Suppressor macrophage treated with lipopolysaccharide for 1 hour (primary cell): ENCODE measurements around the gene AJAP1.
A peak's percentile ranks its signal among the peaks of the same experiment; 100 is the strongest.

Experiments used
- DNase-seq, 3 donors: peaks; one replicate each; pipeline ENCODE4 v3.0.0-alpha.2; 2020 to 2022

Gene AJAP1

GRCh38 chr1:4631321-4631720, 23.1 kb upstream of the AJAP1 start:
- no peak for DNase-seq

- no peak for DNase-seq
These were observed 21.1 kb upstream of the AJAP1 start for GRCh38 chr1:4633346-4633745.

DNA sequence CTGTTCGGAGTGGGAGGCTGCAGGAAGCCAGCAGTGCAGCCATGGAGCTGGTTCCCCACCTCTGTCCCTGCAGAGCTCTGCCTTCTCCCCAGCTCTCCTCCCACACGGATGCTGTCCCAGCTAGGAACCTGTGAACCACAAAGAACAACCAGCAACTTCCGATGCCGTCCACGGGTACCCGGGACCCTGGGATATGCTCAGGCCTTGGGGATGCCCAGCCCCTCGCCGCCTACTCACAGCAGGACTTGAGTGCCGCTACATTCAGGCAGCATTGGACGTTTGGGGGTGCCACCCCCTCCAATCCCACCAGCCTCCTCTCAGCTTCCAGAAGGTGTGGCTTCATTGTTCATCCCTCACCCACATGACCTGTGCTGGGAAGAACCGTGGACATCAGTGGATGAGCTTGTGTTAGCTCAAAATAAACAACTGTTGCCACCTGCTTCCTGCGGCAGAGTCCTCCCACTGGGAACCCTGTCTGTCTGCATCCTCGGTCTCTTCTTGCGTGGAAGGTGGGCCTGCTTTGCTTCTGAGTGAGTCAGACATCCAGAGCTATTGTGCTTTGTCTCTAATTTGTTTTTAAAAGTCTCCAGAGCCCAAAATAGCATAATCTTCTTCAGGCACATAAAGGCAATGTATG, 20.1 kb upstream of the AJAP1 start:
- DNase-seq: no peak

DNA sequence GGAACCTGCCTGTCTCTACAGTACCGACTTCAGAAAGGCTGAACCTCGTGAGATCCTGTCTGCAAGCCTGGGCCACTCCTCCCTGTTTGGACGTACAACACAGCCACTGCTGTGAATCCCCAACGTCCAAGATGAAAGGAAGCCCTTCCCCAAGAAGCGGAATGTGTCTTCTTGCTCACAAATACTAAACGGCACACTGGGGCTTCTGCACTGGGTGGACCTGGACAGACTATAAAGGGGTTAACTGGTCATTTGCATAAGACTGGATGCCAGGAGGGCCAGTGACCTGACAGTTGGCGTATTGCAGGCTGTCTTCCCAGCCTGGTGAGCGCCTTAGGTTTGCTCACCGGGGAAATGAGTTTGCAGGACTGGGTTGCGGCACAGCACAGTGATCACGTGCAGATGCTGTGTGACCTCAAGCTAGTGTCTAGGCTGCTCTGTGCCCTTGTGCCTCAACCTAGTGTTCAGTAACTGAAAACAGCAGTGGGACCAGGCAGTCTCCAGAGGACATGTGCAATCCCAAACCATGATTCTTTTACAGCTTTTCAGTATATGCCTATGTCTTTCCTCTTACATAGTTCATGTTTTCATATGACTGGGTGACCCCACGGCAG, 19.5 kb upstream of the AJAP1 start:
- DNase-seq: no peak

GRCh38 chr1:4636186-4636585, 18.2 kb upstream of the AJAP1 start:
- DNase-seq: no peak

GRCh38 chr1:4636644-4637380, 17.6 kb upstream of the AJAP1 start:
- no peak for DNase-seq

DNA sequence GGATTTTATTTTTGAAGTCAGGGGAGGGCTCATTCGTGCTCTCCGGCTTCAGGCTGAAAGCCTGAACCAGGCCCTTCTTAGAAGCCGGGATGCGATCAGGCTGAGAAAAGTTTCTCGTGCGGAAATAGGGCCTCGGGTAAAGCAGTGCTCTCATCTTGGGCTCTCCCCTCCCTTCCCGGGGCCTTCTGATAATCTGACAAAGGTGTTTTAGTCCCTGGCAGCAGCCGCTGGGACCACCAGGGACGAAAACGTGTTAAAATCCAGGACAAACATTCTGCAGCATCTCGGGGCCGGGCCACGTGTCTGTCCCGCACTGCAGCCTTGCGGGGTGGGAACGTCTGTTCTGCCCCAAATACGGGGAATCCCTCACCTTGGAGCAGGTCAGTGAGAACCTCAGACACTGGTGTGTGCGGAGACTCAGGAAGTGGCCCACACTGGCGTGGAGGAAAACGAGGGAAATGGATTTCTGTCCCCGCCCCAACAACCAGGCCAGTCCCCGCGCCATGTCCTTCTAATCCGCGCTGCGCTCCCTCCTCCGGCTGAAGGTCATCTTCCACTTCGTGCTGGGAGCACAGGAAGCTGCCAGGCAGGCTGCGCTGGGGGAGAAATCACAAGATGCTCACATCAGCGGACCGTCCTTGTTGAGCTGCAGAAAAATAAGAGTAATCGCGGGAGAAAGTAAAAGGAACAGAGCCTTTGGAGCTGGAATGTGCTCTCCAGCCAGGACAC, 16.6 kb upstream of the AJAP1 start:
- DNase-seq: no peak

DNA sequence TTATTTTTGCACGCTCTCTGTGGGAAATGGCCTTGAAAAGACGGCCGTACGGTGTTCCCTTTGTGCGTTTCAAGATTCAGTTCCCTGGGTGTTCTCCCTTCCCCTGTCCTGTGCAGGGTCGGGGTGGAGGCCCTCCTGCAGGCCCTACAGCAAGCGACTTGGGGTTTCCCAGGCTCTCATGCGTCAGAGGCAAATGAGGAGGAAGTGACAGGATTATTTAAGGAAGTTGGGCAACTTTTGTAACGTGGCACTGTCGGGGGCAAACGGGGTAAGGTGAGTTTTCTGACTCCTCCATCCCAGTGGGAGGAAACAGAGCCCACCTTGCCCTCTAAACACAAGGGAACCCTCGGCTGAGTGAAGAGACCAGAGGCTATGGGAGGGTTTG, 16.1 kb upstream of the AJAP1 start:
- DNase-seq: peak; percentile 81 to 84 (median 83)

DNA sequence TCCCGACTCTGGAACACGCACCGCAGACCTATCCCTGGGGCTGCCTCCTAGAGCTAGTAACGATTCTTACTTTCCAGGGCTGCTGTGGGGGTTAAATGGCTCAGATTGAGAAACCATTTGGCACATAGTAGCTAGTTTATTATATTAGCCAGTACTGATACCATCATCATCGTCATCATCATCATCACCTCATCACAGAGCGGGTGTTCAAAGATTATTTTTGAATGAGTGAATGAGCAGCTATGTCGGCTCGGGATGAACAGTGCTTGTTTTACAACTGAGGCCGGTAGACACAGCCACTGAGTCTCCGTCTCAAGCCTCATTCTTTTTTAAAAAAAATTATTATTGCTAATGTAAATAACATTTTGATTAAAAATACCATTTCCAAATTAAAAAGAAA, 13.5 kb upstream of the AJAP1 start:
- no peak for DNase-seq

DNA sequence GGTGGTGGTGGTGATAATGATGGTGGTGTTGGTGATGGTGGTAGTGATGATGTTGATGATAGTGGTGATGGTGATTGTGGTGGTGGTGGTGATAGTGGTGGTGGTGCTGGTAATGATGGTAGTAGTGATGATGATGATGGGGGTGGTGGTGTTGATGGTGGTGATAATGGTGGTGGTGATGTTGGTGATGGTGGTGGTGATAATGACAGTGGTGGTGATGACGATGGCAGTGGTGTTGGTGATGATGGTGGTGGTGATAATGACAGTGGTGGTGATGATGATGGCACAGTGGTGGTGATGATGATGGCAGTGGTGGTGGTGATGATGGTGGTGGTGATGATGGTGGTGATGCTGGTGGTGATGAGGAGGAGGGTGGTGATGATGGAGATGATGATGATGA, 7.0 kb upstream of the AJAP1 start:
- no peak for DNase-seq

DNA sequence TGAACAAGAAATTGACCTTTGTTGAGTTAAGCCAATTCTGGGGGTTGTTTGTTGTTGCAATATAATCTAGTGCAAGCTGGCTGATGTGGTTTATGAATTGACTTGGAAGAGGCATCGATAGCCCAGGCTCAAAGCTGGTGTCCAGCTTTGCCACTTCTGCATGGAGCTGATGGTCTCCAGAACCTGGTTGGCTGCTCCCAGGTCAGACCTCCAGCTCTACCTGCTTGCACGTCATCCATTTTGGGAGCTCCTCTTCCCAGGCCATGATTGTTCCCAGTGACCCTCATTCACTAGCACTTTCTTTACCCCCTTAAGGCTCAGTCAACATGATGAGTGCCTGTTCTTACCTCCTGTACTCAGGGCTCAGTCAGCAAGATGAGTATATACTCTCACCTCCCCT, 5.8 kb upstream of the AJAP1 start:
- DNase-seq: no peak

GRCh38 chr1:4650481-4650880, 3.9 kb upstream of the AJAP1 start:
- DNase-seq: no peak

- DNase-seq: no peak
These were observed 3.4 kb upstream of the AJAP1 start for GRCh38 chr1:4650981-4651380.

GRCh38 chr1:4652631-4653327, 1.6 kb upstream of the AJAP1 start:
- peak; percentile 45 to 78 (median 68) for DNase-seq

DNA sequence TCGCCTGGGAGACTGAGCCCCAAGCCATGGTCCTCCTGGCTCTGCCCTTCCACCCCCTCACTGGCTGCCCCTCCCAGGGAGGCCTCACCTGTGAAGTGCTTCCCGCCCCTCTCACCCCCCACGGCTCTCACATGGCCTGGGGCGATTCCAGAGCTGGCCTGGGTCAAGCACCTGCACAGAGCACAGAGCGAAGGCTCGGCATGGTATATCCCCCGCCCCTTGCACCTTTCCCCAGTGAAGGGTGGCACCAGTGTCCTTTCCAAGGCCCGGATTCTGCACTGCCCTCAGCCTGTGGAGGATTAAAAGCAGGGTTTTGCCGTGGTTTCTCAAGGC, 1.1 kb upstream of the AJAP1 start:
- no peak for DNase-seq

GRCh38 chr1:4654764-4655673, 610 bp downstream of the AJAP1 start:
- DNase-seq: peak in 1 of 3 donors; percentile 24

- DNase-seq: peak; percentile 12 to 46 (median 25)
These were observed 1.5 kb downstream of the AJAP1 start for GRCh38 chr1:4655674-4656532.

- no peak for DNase-seq
These were observed 2.2 kb downstream of the AJAP1 start for GRCh38 chr1:4656533-4657140.

- no peak for DNase-seq
These were observed 2.9 kb downstream of the AJAP1 start for GRCh38 chr1:4657244-4657789.

- no peak for DNase-seq
These were observed 3.6 kb downstream of the AJAP1 start for GRCh38 chr1:4657960-4658541.
